Astrocyte of the cerebellum (primary cell): ENCODE results near the gene TMEM270.
"Not testable (repeated sequence)": the region's sequence is repeated elsewhere in the genome, so short reads cannot be mapped to it uniquely, and the experiment has no call there.

Experiments
- DNase-seq: peaks from one replicate; pipeline ENCODE4 v3.0.0-alpha.2; 2011; ENCODE audit warnings: low read depth
- H3K4me3 ChIP-seq: 2 replicates; pipeline ENCODE4 v1.5.1; 2011; ENCODE audit warnings: mild to moderate bottlenecking, low read depth, low read length, moderate library complexity
- in situ Hi-C: cut with HindIII; loops from 2 replicates; pipeline ENCODE4 v1.10.0; 2017; ENCODE audit warnings: low sequenced_read_pairs
- TF ChIP-seq, protein P1 (sequence below): IDR thresholded peaks from 2 replicates; pipeline ENCODE4 v1.5.1; 2012; ENCODE audit warnings: low read length, low read depth, moderate library complexity, mild to moderate bottlenecking; ENCODE audit errors: missing control alignments

TMEM270 gene

GRCh38 chr7:73844131-73844547, 16.8 kb upstream of the TMEM270 start:
- in situ Hi-C loops = loop anchor here (25.0 kb wide), 1 partner anchor 232 kb away; the partner anchor contains the start of gene MLXIPL
- TF ChIP-seq, protein P1, sequence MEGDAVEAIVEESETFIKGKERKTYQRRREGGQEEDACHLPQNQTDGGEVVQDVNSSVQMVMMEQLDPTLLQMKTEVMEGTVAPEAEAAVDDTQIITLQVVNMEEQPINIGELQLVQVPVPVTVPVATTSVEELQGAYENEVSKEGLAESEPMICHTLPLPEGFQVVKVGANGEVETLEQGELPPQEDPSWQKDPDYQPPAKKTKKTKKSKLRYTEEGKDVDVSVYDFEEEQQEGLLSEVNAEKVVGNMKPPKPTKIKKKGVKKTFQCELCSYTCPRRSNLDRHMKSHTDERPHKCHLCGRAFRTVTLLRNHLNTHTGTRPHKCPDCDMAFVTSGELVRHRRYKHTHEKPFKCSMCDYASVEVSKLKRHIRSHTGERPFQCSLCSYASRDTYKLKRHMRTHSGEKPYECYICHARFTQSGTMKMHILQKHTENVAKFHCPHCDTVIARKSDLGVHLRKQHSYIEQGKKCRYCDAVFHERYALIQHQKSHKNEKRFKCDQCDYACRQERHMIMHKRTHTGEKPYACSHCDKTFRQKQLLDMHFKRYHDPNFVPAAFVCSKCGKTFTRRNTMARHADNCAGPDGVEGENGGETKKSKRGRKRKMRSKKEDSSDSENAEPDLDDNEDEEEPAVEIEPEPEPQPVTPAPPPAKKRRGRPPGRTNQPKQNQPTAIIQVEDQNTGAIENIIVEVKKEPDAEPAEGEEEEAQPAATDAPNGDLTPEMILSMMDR = no peak
- H3K4me3 ChIP-seq = no peak overlapping the region
- DNase-seq = no peak

- H3K4me3 ChIP-seq = no peak overlapping the region
- in situ Hi-C loops = loop anchor here (25.0 kb wide), 1 partner anchor 233 kb away; the partner anchor contains the start of gene MLXIPL
- no peak for DNase-seq
- TF ChIP-seq, protein P1 = no peak
These were observed 16.0 kb upstream of the TMEM270 start for GRCh38 chr7:73844848-73845460.

DNA sequence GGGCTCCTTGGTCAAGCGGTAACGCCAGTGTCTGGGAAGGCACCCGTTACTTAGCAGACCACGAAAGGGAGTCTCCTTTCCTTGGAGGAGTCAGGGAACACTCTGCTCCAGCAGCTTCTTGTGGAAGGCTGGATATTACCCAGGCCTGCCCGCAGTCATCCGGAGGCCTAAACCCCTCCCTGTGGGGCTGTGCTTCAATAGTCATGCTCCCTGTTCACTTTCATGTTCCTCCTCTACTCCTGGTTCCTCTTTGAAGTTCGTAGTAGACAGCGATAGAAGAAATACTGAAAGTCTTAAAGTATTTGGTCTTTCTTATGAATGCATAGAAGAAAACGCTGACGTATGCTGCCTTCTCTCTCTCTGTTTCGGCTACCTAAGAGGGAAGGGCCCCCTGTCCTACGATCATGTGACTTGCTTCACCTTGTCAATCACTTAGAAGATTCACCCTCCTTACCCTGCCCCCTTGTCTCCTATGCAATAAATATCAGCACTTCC, 15.2 kb upstream of the TMEM270 start:
- not testable (repeated sequence) for H3K4me3 ChIP-seq, DNase-seq
- in situ Hi-C loops = loop anchor here (25.0 kb wide), 1 partner anchor 233 kb away; the partner anchor contains the start of gene MLXIPL

DNA sequence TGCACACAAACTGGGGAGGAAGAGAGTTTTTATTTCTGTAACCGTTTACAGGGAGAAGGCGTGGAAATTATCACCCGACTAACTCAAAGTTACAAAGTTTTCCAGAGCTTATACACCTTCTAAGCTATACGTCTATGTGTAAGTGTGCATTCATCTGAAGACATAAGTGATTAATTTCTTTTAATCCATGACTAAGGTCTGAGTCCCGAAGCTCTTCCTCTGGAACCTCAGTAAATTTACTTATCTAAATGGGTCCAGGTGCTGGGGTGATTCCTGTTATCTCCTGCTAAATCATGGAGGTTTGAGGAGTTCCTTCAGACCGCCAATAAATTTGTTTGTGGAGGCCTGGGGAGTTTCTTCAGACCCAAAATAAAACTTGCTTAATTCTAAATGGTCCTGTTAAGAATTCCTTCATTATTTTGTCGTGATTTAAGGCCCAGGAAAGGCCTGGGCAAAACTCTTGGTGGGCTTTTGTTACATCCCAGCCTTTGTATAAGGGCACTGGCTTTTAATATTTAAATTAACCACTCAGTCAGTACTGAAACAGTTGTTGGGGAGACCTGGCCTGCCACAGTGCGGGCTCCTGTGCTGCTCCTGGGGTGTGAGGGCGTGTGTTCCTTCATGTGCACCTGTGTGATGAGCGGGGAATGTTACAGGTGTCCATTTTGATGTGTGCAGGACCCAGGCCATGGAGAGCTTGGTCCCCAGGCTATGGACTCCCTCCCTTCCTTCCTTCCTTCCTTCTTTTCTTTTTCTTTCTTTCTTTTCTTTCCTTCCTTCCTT, 12.8 kb upstream of the TMEM270 start:
- TF ChIP-seq, protein P1 = no peak
- DNase-seq = no peak
- no peak overlapping the region for H3K4me3 ChIP-seq
- in situ Hi-C loops = loop anchor here (25.0 kb wide), 1 partner anchor 236 kb away; the partner anchor contains the start of gene MLXIPL

DNA sequence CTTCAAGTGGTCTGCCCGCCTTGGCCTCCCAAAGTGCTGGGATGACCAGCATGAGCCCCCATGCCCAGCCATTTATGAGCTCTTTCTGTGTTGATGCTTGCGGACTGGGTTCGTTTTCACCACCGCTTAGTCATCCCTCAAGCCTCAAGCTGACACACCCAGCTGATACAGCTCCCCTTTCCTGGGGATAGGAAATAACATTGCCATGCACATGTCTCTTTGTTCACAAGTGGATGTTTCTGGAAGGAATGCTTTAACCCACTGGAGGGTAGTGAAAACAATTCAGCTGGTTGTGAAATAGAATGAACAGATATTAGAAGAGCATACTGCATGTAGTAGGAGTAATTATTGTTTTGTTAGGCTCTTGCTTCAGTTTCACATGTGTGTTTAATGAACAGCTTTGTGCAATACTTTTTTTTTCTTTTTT, 10.2 kb upstream of the TMEM270 start:
- peak; percentile 89 for DNase-seq
- TF ChIP-seq, protein P1 = no peak
- in situ Hi-C loops = loop anchor here (25.0 kb wide), 1 partner anchor 537 kb away; no protein-coding TSS in a partner anchor
- H3K4me3 ChIP-seq = no peak overlapping the region

DNA sequence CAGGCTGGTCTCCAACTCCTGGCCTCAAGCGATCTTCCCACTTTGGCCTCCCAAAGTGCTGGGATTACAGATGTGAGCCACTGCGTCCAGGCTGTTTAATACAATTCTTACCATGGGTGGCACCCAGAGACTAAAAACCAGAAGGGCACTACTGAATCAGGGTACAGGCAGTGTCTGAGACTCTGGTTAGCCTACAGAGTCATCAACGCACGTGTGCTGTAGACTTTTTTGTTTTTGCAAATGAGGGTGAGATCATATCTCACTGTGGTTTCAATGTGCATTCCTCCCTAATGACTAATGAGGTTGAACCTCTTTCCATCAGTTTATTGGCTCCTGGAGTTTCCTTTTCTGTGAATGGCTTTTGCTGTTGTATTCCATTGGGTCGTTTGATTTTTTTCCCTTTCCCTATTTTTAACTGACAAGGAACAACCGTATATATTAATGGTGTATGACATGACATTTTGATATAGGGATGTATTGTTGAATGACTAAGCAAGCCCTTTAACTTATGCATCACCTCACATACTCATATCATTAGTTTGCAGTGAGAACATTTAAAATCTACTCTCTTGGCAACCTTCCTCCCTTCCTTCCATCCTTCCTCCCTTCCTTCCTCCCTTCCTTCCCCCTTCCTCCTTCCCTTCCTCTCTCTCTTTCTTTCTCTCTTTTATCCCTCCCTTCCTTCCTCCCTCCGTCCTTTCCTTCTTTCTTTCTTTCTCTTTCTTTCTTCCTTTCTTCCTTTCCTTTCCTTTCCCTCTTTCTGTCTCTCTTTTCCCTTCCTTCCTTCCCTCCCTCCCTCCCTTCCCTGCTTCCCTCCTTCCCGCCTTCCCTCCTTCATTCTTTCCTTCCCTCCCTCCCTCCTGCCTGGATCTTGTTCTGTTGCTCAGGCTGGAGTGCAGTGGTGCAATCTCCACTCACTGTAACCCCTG, 9.3 kb upstream of the TMEM270 start:
- in situ Hi-C loops = loop anchor here (25.0 kb wide), 1 partner anchor 536 kb away; no protein-coding TSS in a partner anchor
- H3K4me3 ChIP-seq = no peak overlapping the region
- DNase-seq = peak; percentile 94

More for the DNA sequence above, 9.3 kb upstream of the TMEM270 start:
- TF ChIP-seq, protein P1 = no peak
